Measurements from ENCODE around the gene HIGD2A. TPM values are rescaled to one million over a fixed set of nuclear protein-coding genes. Genes with fewer than 3 reads are reported as not detected.

HIGD2A gene
- total RNA-seq, 1 experiment from 2014 or later = 237 TPM

GRCh38 chr5:176361437-176362232 is 26.9 kb upstream of the HIGD2A start, which contains the start of gene KIAA1191:
TSS of gene KIAA1191 (minus strand) at chr5:176361764. CDS start at chr5:176359508, 2,256 bp downstream.
- peaks cover 3% of the 10 kb centered on the region for H3K36me3 ChIP-seq (replicated peaks; ENCODE audit: control insufficient read depth, insufficient read depth, low read length)
- peak; percentile 92 for DNase-seq
- peak within 1 kb of the TSS; percentile 95 for H3K4me3 ChIP-seq (ENCODE audit: insufficient read depth, low read depth, low read length)
- H3K27me3 ChIP-seq (ENCODE audit: control insufficient read depth, insufficient read depth, low read length) = peaks cover 43% of the 10 kb centered on the region

GRCh38 chr5:176362233-176362490 is 26.4 kb upstream of the HIGD2A start:
- H3K4me3 ChIP-seq (ENCODE audit: insufficient read depth, low read depth, low read length) = peak overlapping the region; percentile 95
- DNase-seq = no peak
- H3K36me3 ChIP-seq (replicated peaks; ENCODE audit: control insufficient read depth, insufficient read depth, low read length) = peaks cover 3% of the 10 kb centered on the region
- H3K27me3 ChIP-seq (ENCODE audit: control insufficient read depth, insufficient read depth, low read length) = peaks cover 45% of the 10 kb centered on the region

GRCh38 chr5:176364765-176365350 is 23.7 kb upstream of the HIGD2A start:
- peaks cover 46% of the 10 kb centered on the region for H3K27me3 ChIP-seq (ENCODE audit: control insufficient read depth, insufficient read depth, low read length)
- peak overlapping the region; percentile 76 for H3K4me3 ChIP-seq (ENCODE audit: insufficient read depth, low read depth, low read length)
- DNase-seq = no peak
- H3K36me3 ChIP-seq (replicated peaks; ENCODE audit: control insufficient read depth, insufficient read depth, low read length) = no peaks in the 10 kb centered on the region; the same call in 1 of the 2 replicates

GRCh38 chr5:176365351-176366231 is 23.0 kb upstream of the HIGD2A start, which contains the start of gene ARL10:
TSS of gene ARL10 (plus strand) at chr5:176365487. CDS start at chr5:176365564, 77 bp downstream.
- peak within 1 kb of the TSS; percentile 76 for H3K4me3 ChIP-seq (ENCODE audit: insufficient read depth, low read depth, low read length)
- H3K36me3 ChIP-seq (replicated peaks; ENCODE audit: control insufficient read depth, insufficient read depth, low read length) = no peaks in the 10 kb centered on the region; the same call in 1 of the 2 replicates
- H3K27me3 ChIP-seq (ENCODE audit: control insufficient read depth, insufficient read depth, low read length) = peaks cover 46% of the 10 kb centered on the region

GRCh38 chr5:176366232-176366894 is 22.2 kb upstream of the HIGD2A start:
- no peak for DNase-seq
- Histone ChIP-seq H3K27me3 (ENCODE audit: control insufficient read depth, insufficient read depth, low read length) (peaks cover 46% of the 10 kb centered on the region), H3K4me3 (ENCODE audit: insufficient read depth, low read depth, low read length) (peak overlapping the region; percentile 76), H3K36me3 (replicated peaks; ENCODE audit: control insufficient read depth, insufficient read depth, low read length) (no peaks in the 10 kb centered on the region; the same call in 1 of the 2 replicates)

More at GRCh38 chr5:176365351-176366231, 23.0 kb upstream of the HIGD2A start, which contains the start of gene ARL10:
- peak; percentile 98 for DNase-seq

GRCh38 chr5:176368726-176369125 is 19.8 kb upstream of the HIGD2A start:
- DNase-seq = no peak
- no peaks in the 10 kb centered on the region; the same call in 1 of the 2 replicates for H3K36me3 ChIP-seq (replicated peaks; ENCODE audit: control insufficient read depth, insufficient read depth, low read length)

GRCh38 chr5:176369934-176370711 is 18.4 kb upstream of the HIGD2A start:
- DNase-seq = peak; percentile 13
- Histone ChIP-seq H3K36me3 (replicated peaks; ENCODE audit: control insufficient read depth, insufficient read depth, low read length) (no peaks in the 10 kb centered on the region; the same call in 1 of the 2 replicates), H3K4me3 (ENCODE audit: insufficient read depth, low read depth, low read length) (no peak overlapping the region), H3K27me3 (ENCODE audit: control insufficient read depth, insufficient read depth, low read length) (peaks cover 18% of the 10 kb centered on the region)

More at GRCh38 chr5:176368726-176369125, 19.8 kb upstream of the HIGD2A start:
- Histone ChIP-seq H3K27me3 (ENCODE audit: control insufficient read depth, insufficient read depth, low read length) (peaks cover 28% of the 10 kb centered on the region), H3K4me3 (ENCODE audit: insufficient read depth, low read depth, low read length) (no peak overlapping the region)

GRCh38 chr5:176371621-176372539 is 16.7 kb upstream of the HIGD2A start:
- no peak overlapping the region for H3K4me3 ChIP-seq (ENCODE audit: insufficient read depth, low read depth, low read length)
- no peaks in the 10 kb centered on the region; the same call in 1 of the 2 replicates for H3K36me3 ChIP-seq (replicated peaks; ENCODE audit: control insufficient read depth, insufficient read depth, low read length)

GRCh38 chr5:176373100-176373818 is 15.3 kb upstream of the HIGD2A start:
- DNase-seq = peak; percentile 7
- Histone ChIP-seq H3K36me3 (replicated peaks; ENCODE audit: control insufficient read depth, insufficient read depth, low read length) (no peaks in the 10 kb centered on the region; the same call in 1 of the 2 replicates), H3K27me3 (ENCODE audit: control insufficient read depth, insufficient read depth, low read length) (no peaks in the 10 kb centered on the region), H3K4me3 (ENCODE audit: insufficient read depth, low read depth, low read length) (no peak overlapping the region)

More at GRCh38 chr5:176371621-176372539, 16.7 kb upstream of the HIGD2A start:
- H3K27me3 ChIP-seq (ENCODE audit: control insufficient read depth, insufficient read depth, low read length) = peaks cover 2% of the 10 kb centered on the region; the same call in 1 of the 2 replicates
- peak; percentile 8 for DNase-seq

GRCh38 chr5:176379881-176380280 is 8.7 kb upstream of the HIGD2A start:
- Histone ChIP-seq H3K4me3 (ENCODE audit: insufficient read depth, low read depth, low read length) (no peak overlapping the region), H3K27me3 (ENCODE audit: control insufficient read depth, insufficient read depth, low read length) (no peaks in the 10 kb centered on the region), H3K36me3 (replicated peaks; ENCODE audit: control insufficient read depth, insufficient read depth, low read length) (peaks cover 8% of the 10 kb centered on the region)
- no peak for DNase-seq

- peaks cover 16% of the 10 kb centered on the region for H3K36me3 ChIP-seq (replicated peaks; ENCODE audit: control insufficient read depth, insufficient read depth, low read length)
- no peaks in the 10 kb centered on the region for H3K27me3 ChIP-seq (ENCODE audit: control insufficient read depth, insufficient read depth, low read length)
- H3K4me3 ChIP-seq (ENCODE audit: insufficient read depth, low read depth, low read length) = no peak overlapping the region
- no peak for DNase-seq
Observed at GRCh38 chr5:176381423-176381822, 7.1 kb upstream of the HIGD2A start.

GRCh38 chr5:176381979-176382378 is 6.6 kb upstream of the HIGD2A start:
- no peak for DNase-seq
- no peak overlapping the region for H3K4me3 ChIP-seq (ENCODE audit: insufficient read depth, low read depth, low read length)
- peaks cover 16% of the 10 kb centered on the region for H3K36me3 ChIP-seq (replicated peaks; ENCODE audit: control insufficient read depth, insufficient read depth, low read length)
- no peaks in the 10 kb centered on the region for H3K27me3 ChIP-seq (ENCODE audit: control insufficient read depth, insufficient read depth, low read length)
